H9 (cell line): Measurements from ENCODE around the gene GGCT. TPM values are rescaled to one million over a fixed set of nuclear protein-coding genes. Genes with fewer than 3 reads are reported as not detected.

Experiments
- DNase-seq: peaks from one replicate; pipeline ENCODE4 v3.0.0-alpha.2; 2017
- H2AFZ ChIP-seq: one replicate; pipeline ENCODE4 v1.6.1; 2013; ENCODE audit warnings: mild to moderate bottlenecking, low read length, control low read depth, moderate library complexity
- H2AK5ac ChIP-seq: 2 replicates; pipeline ENCODE4 v1.6.1; 2013; ENCODE audit warnings: low read length, control low read depth, mixed read lengths; ENCODE audit not compliant: insufficient read length
- H2BK120ac ChIP-seq: one replicate; pipeline ENCODE4 v1.6.1; 2013; ENCODE audit warnings: low read depth, mild to moderate bottlenecking, low read length, control low read depth, inconsistent platforms; ENCODE audit not compliant: poor library complexity, severe bottlenecking
- H2BK12ac ChIP-seq: 2 replicates; pipeline ENCODE4 v1.6.1; 2013; ENCODE audit warnings: low read length, control low read depth, mixed read lengths, low read depth; ENCODE audit not compliant: insufficient read length
- H2BK15ac ChIP-seq: 2 replicates; pipeline ENCODE4 v1.6.1; 2013; ENCODE audit warnings: low read depth, low read length, control low read depth
- H2BK20ac ChIP-seq: one replicate; pipeline ENCODE4 v1.6.1; 2013; ENCODE audit warnings: low read depth, mild to moderate bottlenecking, low read length, control low read depth, inconsistent platforms; ENCODE audit not compliant: poor library complexity, severe bottlenecking
- H2BK5ac ChIP-seq: 2 replicates; pipeline ENCODE4 v1.6.1; 2013; ENCODE audit warnings: low read length, control low read depth, mixed read lengths; ENCODE audit not compliant: insufficient read length
- H3K14ac ChIP-seq: 2 replicates; pipeline ENCODE4 v1.6.1; 2013; ENCODE audit warnings: low read length, control low read depth; ENCODE audit not compliant: insufficient read depth
- H3K18ac ChIP-seq: 2 replicates; pipeline ENCODE4 v1.6.1; 2013; ENCODE audit warnings: low read depth, mild to moderate bottlenecking, mixed read lengths, low read length, control low read depth; ENCODE audit not compliant: insufficient read length
- H3K23ac ChIP-seq: 2 replicates; pipeline ENCODE4 v1.6.1; 2013; ENCODE audit warnings: low read length, control low read depth, mixed read lengths, low read depth; ENCODE audit not compliant: insufficient read length
- H3K23me2 ChIP-seq: 2 replicates; pipeline ENCODE4 v1.6.1; 2013; ENCODE audit warnings: low read depth, mild to moderate bottlenecking, mixed read lengths, low read length, control low read depth; ENCODE audit not compliant: insufficient read length, poor library complexity, severe bottlenecking
- H3K27ac ChIP-seq: 2 replicates; pipeline ENCODE4 v1.5.1; 2013; ENCODE audit warnings: low read length, control low read depth, mixed read lengths, low read depth; ENCODE audit not compliant: insufficient read length
- H3K27me3 ChIP-seq: 2 replicates; pipeline ENCODE4 v1.6.1; 2013; ENCODE audit warnings: low read length, control low read depth, inconsistent platforms; ENCODE audit not compliant: insufficient read depth
- H3K4ac ChIP-seq: 2 replicates; pipeline ENCODE4 v1.6.1; 2013; ENCODE audit warnings: low read depth, mild to moderate bottlenecking, control low read depth, inconsistent platforms, low read length, moderate library complexity
- H3K4me1 ChIP-seq: 2 replicates; pipeline ENCODE4 v1.6.1; 2013; ENCODE audit warnings: low read length, control low read depth, inconsistent platforms; ENCODE audit not compliant: insufficient read depth
- H3K4me2 ChIP-seq: 2 replicates; pipeline ENCODE4 v1.6.1; 2013; ENCODE audit warnings: low read length, control low read depth, mixed read lengths; ENCODE audit not compliant: insufficient read length, insufficient read depth
- H3K56ac ChIP-seq: 2 replicates; pipeline ENCODE4 v1.6.1; 2013; ENCODE audit warnings: low read depth, mild to moderate bottlenecking, mixed read lengths, low read length, control low read depth; ENCODE audit not compliant: insufficient read length
- H3K79me1 ChIP-seq: 2 replicates; pipeline ENCODE4 v1.6.1; 2013; ENCODE audit warnings: low read depth, mild to moderate bottlenecking, moderate library complexity, low read length, control low read depth, inconsistent platforms; ENCODE audit not compliant: insufficient read depth, poor library complexity, severe bottlenecking
- H3K79me2 ChIP-seq: 2 replicates; pipeline ENCODE4 v1.6.1; 2013; ENCODE audit warnings: low read length, control low read depth, inconsistent platforms; ENCODE audit not compliant: insufficient read depth
- H3K9ac ChIP-seq: 2 replicates; pipeline ENCODE4 v1.6.1; 2013; ENCODE audit warnings: low read length, control low read depth, mixed read lengths; ENCODE audit not compliant: insufficient read length; ENCODE audit errors: extremely low read depth
- H3K9me3 ChIP-seq: one replicate; pipeline ENCODE4 v1.6.1; 2013; ENCODE audit warnings: low read depth, low read length, inconsistent platforms; ENCODE audit not compliant: control insufficient read depth
- H3T11ph ChIP-seq: one replicate; pipeline ENCODE4 v1.6.1; 2013; ENCODE audit warnings: mild to moderate bottlenecking, low read length, control low read depth, inconsistent platforms
- H4K20me1 ChIP-seq: one replicate; pipeline ENCODE4 v1.6.1; 2013; ENCODE audit not compliant: control insufficient read depth, insufficient read length, insufficient read depth
- H4K5ac ChIP-seq: 2 replicates; pipeline ENCODE4 v1.6.1; 2013; ENCODE audit warnings: low read depth, mild to moderate bottlenecking, mixed read lengths, low read length, control low read depth; ENCODE audit not compliant: insufficient read length
- H4K8ac ChIP-seq: replicated peaks from 2 replicates; pipeline ENCODE4 v1.6.1; 2013; ENCODE audit warnings: low read length, control low read depth, mixed read lengths, low read depth; ENCODE audit not compliant: insufficient read length
- H4K91ac ChIP-seq: 2 replicates; pipeline ENCODE4 v1.6.1; 2013; ENCODE audit warnings: low read depth, mild to moderate bottlenecking, moderate library complexity, mixed read lengths, low read length, control low read depth; ENCODE audit not compliant: insufficient read length
- H3K27ac Mint-ChIP-seq, 3 experiments: 2 replicates in 2 of 3; 3 replicates in 1 of 3; pipeline ENCODE4 v1.8.0; 2020 to 2021; ENCODE audit warnings: mixed read lengths in 3 of 3, mild to moderate bottlenecking in 1 of 3, moderate library complexity in 1 of 3
- H3K27me3 Mint-ChIP-seq: 2 replicates; pipeline ENCODE4 v1.8.0; 2021; ENCODE audit warnings: low read depth, mild to moderate bottlenecking, moderate library complexity, mixed read lengths
- H3K36me3 Mint-ChIP-seq, 3 experiments: 2 replicates in 2 of 3; 3 replicates in 1 of 3; pipeline ENCODE4 v1.8.0; 2020 to 2021; ENCODE audit warnings: low read depth in 3 of 3, mixed read lengths in 3 of 3; ENCODE audit not compliant: insufficient read depth in 1 of 3
- H3K4me1 Mint-ChIP-seq, 2 experiments: 2 replicates each; pipeline ENCODE4 v1.8.0; 2020; ENCODE audit warnings: mixed read lengths in 2 of 2
- H3K4me3 Mint-ChIP-seq, 2 experiments: 2 replicates in 1 of 2; 3 replicates in 1 of 2; pipeline ENCODE4 v1.8.0; 2020 to 2021; ENCODE audit warnings: mild to moderate bottlenecking in 2 of 2, mixed read lengths in 2 of 2, moderate library complexity in 1 of 2
- H3K9me3 Mint-ChIP-seq, 2 experiments: 2 replicates in 1 of 2; 3 replicates in 1 of 2; pipeline ENCODE4 v1.8.0; 2020; ENCODE audit warnings: mild to moderate bottlenecking in 2 of 2, mixed read lengths in 2 of 2, moderate library complexity in 1 of 2
- CTCF ChIP-seq: fragments of 200-600 bp; sonication (generic); conservative IDR thresholded peaks from 3 replicates; pipeline ENCODE4 v1.8.0; 2021; ENCODE audit warnings: antibody characterized with exemption, mild to moderate bottlenecking
- WGBS: extraction: QIAGEN DNeasy Blood & Tissue Kit; methylation state at CpG from one replicate; pipeline ENCODE4 v1.1.7; 2013; ENCODE audit warnings: missing lambda C conversion rate, low lambda C conversion rate, mixed read lengths; ENCODE audit not compliant: insufficient read length; ENCODE audit errors: extremely low coverage; 5-methylcytosine and 5-hydroxymethylcytosine counted together
- total RNA-seq: library from RNA; stranded (reverse); gene quantifications from 2 replicates; pipeline ENCODE4 v1.2.1, GENCODE V29; 2021

The GGCT gene
- total RNA-seq, 1 experiment from 2014 or later, result 84.9 TPM

GRCh38 chr7:30469303-30469702 is 35.3 kb downstream of the GGCT start:
- H3K9ac ChIP-seq, result no peak overlapping the region
- DNase-seq, result peak; percentile 90
- no peaks in the 10 kb centered on the region for H3K27me3 ChIP-seq
- H2BK120ac ChIP-seq, result no peak overlapping the region
- H3K79me1 ChIP-seq, result no peaks in the 10 kb centered on the region
- Mint-ChIP-seq H3K4me3 (no peak overlapping the region), H3K9me3 (no peaks in the 10 kb centered on the region), H3K27me3 (no peaks in the 10 kb centered on the region), H3K27ac (peak overlapping the region in 1 of 3 experiments; percentile 62; a peak in 3 of 7 replicates), H3K4me1 (peaks cover 22 to 25% of the 10 kb centered on the region in 2 experiments), H3K36me3 (no peaks in the 10 kb centered on the region; a peak in 1 of 7 replicates)
- no peak overlapping the region for H2BK12ac ChIP-seq
- H3K23me2 ChIP-seq, result no peaks in the 10 kb centered on the region
- no peak overlapping the region for H2AK5ac ChIP-seq
- H3K18ac ChIP-seq, result peak overlapping the region; percentile 1
- no peaks in the 10 kb centered on the region for H4K20me1 ChIP-seq
- H3K79me2 ChIP-seq, result no peaks in the 10 kb centered on the region
- H3K4me2 ChIP-seq, result peak overlapping the region; percentile 2
- H3T11ph ChIP-seq, result no peak overlapping the region
- H4K91ac ChIP-seq, result no peak overlapping the region
- no peak overlapping the region for H2AFZ ChIP-seq
- no peak overlapping the region for H2BK5ac ChIP-seq
- H3K56ac ChIP-seq, result no peak overlapping the region
- no peak overlapping the region for H4K5ac ChIP-seq
- H3K14ac ChIP-seq, result no peak overlapping the region
- H3K4ac ChIP-seq, result no peak overlapping the region
- WGBS, result no CpG with 5 or more reads among the region's 5 CpGs
- no peak overlapping the region for H2BK15ac ChIP-seq
- peak; percentile 63 for TF ChIP-seq CTCF
- H3K23ac ChIP-seq, result no peak overlapping the region
- peaks cover 5% of the 10 kb centered on the region; the same call in 1 of the 2 replicates for H3K4me1 ChIP-seq
- no peaks in the 10 kb centered on the region for H3K9me3 ChIP-seq
- no peak overlapping the region for H2BK20ac ChIP-seq
- no peak overlapping the region for H4K8ac ChIP-seq
- no peak overlapping the region for H3K27ac ChIP-seq
